ENCODE data around the gene LY6G6C. TPM values are rescaled to one million over a fixed set of nuclear protein-coding genes. Genes with fewer than 3 reads are reported as not detected.

The LY6G6C gene
- total RNA-seq, 2 experiments from 2014 or later, result not detected

DNA sequence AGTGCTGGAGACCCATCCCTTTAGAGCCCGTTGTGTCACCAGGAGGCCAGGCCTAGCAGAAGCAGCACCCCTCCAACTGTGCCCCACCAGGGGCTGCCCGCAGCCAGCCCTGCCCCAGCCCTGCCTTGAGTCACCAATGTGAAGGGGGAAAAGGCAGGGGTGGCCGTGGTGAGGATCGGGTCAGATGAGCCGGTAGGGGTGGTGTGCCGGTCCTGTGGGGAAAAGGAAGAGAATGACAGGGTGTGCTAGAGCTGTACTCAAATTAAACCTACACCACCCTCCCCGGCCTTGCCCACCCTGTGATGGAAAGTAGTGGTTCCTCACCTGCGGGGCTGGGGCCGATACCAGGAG is 44.0 kb upstream of the LY6G6C start:
- Mint-ChIP-seq H3K27me3 (no peaks in the 10 kb centered on the region), H3K4me1 (ENCODE audit: low read depth) (peaks cover 8% of the 10 kb centered on the region), H3K9me3 (no peaks in the 10 kb centered on the region), H3K36me3 (ENCODE audit: low read depth) (peaks cover 3% of the 10 kb centered on the region), H3K4me3 (no peak overlapping the region), H3K27ac (no peak overlapping the region)
- no peaks in the 10 kb centered on the region for H3K27me3 ChIP-seq (ENCODE audit: control insufficient read depth in 1 of 2, insufficient read depth in 2 of 2, low read length in 2 of 2)
- H3K4me3 ChIP-seq (ENCODE audit: low read length), result no peak overlapping the region
- TF ChIP-seq, protein P1, sequence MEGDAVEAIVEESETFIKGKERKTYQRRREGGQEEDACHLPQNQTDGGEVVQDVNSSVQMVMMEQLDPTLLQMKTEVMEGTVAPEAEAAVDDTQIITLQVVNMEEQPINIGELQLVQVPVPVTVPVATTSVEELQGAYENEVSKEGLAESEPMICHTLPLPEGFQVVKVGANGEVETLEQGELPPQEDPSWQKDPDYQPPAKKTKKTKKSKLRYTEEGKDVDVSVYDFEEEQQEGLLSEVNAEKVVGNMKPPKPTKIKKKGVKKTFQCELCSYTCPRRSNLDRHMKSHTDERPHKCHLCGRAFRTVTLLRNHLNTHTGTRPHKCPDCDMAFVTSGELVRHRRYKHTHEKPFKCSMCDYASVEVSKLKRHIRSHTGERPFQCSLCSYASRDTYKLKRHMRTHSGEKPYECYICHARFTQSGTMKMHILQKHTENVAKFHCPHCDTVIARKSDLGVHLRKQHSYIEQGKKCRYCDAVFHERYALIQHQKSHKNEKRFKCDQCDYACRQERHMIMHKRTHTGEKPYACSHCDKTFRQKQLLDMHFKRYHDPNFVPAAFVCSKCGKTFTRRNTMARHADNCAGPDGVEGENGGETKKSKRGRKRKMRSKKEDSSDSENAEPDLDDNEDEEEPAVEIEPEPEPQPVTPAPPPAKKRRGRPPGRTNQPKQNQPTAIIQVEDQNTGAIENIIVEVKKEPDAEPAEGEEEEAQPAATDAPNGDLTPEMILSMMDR (IDR thresholded peaks at IDR 0.05), result no peak
- no peak for ATAC-seq (ENCODE audit: poor library complexity)
- ChIA-PET CTCF (no interaction called here), POLR2A (interaction anchor here (1.2 kb wide), 1 partner anchor 12 kb away, joined by 3 read pairs; the partner anchor contains the start of gene VWA7)
- DNase-seq, result no peak
- intact Hi-C loops (cut with DNase I, micrococcal nuclease), result no loop called here
- peaks cover 16% of the 10 kb centered on the region for H3K4me1 ChIP-seq (ENCODE audit: insufficient read depth, low read length)
- H3K9me3 ChIP-seq (ENCODE audit: control insufficient read depth in 1 of 2, insufficient read depth in 1 of 2, low read length in 2 of 2), result no peaks in the 10 kb centered on the region
- H3K36me3 ChIP-seq (ENCODE audit: insufficient read depth, low read length), result peaks cover 2% of the 10 kb centered on the region
- H3K27ac ChIP-seq (ENCODE audit: low read depth in 1 of 2, low read length in 2 of 2), result no peak overlapping the region

DNA sequence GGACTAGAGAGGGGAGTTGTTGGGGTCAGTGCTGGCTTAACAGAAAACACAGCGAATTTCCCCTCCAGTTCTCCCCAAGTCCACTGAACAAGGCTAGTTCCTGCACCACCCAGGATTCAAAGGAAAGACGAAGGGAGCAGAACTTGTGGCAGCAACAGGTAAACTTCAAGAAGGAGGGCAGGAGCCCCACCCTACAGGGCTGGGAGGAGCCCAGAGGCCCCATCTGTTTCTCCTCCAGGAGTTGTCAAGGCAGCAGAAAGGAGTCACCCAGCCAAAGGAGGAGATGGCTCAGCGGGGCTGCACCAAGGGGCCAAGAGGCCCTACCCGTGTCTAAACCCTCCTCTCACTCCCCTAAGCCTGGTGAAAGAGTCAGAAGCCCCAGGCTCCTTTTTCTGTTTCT is 42.7 kb upstream of the LY6G6C start:
- no peak overlapping the region for H3K4me3 Mint-ChIP-seq
- no peaks in the 10 kb centered on the region for H3K9me3 Mint-ChIP-seq
- Histone ChIP-seq H3K9me3 (ENCODE audit: control insufficient read depth in 1 of 2, insufficient read depth in 1 of 2, low read length in 2 of 2) (no peaks in the 10 kb centered on the region), H3K27me3 (ENCODE audit: control insufficient read depth in 1 of 2, insufficient read depth in 2 of 2, low read length in 2 of 2) (no peaks in the 10 kb centered on the region), H3K36me3 (ENCODE audit: insufficient read depth, low read length) (peaks cover 2% of the 10 kb centered on the region), H3K27ac (ENCODE audit: low read depth in 1 of 2, low read length in 2 of 2) (no peak overlapping the region), H3K4me1 (ENCODE audit: insufficient read depth, low read length) (peaks cover 8% of the 10 kb centered on the region), H3K4me3 (ENCODE audit: low read length) (no peak overlapping the region)
- H3K27me3 Mint-ChIP-seq, result no peaks in the 10 kb centered on the region
- intact Hi-C loops (cut with DNase I, micrococcal nuclease), result no loop called here
- H3K36me3 Mint-ChIP-seq (ENCODE audit: low read depth), result peaks cover 4% of the 10 kb centered on the region
- TF ChIP-seq, protein P1 (IDR thresholded peaks at IDR 0.05), result no peak
- ChIA-PET POLR2A (no interaction called here), CTCF (interaction anchor here (0.6 kb wide), 1 partner anchor 68 kb away, joined by 6 read pairs; no protein-coding TSS in a partner anchor)
- no peaks in the 10 kb centered on the region for H3K4me1 Mint-ChIP-seq (ENCODE audit: low read depth)
- no peak for ATAC-seq (ENCODE audit: poor library complexity)
- H3K27ac Mint-ChIP-seq, result no peak overlapping the region
- no peak for DNase-seq

- DNase-seq, result no peak
- Histone ChIP-seq H3K27ac (ENCODE audit: low read depth in 1 of 2, low read length in 2 of 2) (no peak overlapping the region), H3K36me3 (ENCODE audit: insufficient read depth, low read length) (peaks cover 2% of the 10 kb centered on the region), H3K4me3 (ENCODE audit: low read length) (no peak overlapping the region), H3K4me1 (ENCODE audit: insufficient read depth, low read length) (peaks cover 5% of the 10 kb centered on the region), H3K9me3 (ENCODE audit: control insufficient read depth in 1 of 2, insufficient read depth in 1 of 2, low read length in 2 of 2) (no peaks in the 10 kb centered on the region), H3K27me3 (ENCODE audit: control insufficient read depth in 1 of 2, insufficient read depth in 2 of 2, low read length in 2 of 2) (no peaks in the 10 kb centered on the region)
- no peak overlapping the region for H3K4me3 Mint-ChIP-seq
- ChIA-PET CTCF (interaction anchor here (0.6 kb wide), 1 partner anchor 68 kb away, joined by 6 read pairs; no protein-coding TSS in a partner anchor), POLR2A (no interaction called here)
- H3K36me3 Mint-ChIP-seq (ENCODE audit: low read depth), result peaks cover 4% of the 10 kb centered on the region
- no peaks in the 10 kb centered on the region for H3K9me3 Mint-ChIP-seq
- H3K27ac Mint-ChIP-seq, result no peak overlapping the region
- H3K4me1 Mint-ChIP-seq (ENCODE audit: low read depth), result no peaks in the 10 kb centered on the region
- TF ChIP-seq, protein P1 (IDR thresholded peaks at IDR 0.05), result no peak
- no peak for ATAC-seq (ENCODE audit: poor library complexity)
- H3K27me3 Mint-ChIP-seq, result no peaks in the 10 kb centered on the region
- intact Hi-C loops (cut with DNase I, micrococcal nuclease), result no loop called here
Measured at GRCh38 chr6:31763619-31763940, 42.0 kb upstream of the LY6G6C start.

Measured in CD4-positive, alpha-beta T cell (primary cell).